ENCODE results near the gene ZNF729.
"Not testable (repeated sequence)": the region's sequence is repeated elsewhere in the genome, so short reads cannot be mapped to it uniquely, and the experiment has no call there.

Gene ZNF729

GRCh38 chr19:22286151-22286810, at the start of gene ZNF729:
TSS of gene ZNF729 (plus strand) at chr19:22286441. CDS start at chr19:22286526, 85 bp downstream.
- TF ChIP-seq CTCF (IDR thresholded peaks at IDR 0.05; ENCODE audit: borderline replicate concordance, insufficient read depth, low read depth, low read length): no peak
- H3K4me3 ChIP-seq (ENCODE audit: low read depth, low read length): no peak within 1 kb of the TSS

DNA sequence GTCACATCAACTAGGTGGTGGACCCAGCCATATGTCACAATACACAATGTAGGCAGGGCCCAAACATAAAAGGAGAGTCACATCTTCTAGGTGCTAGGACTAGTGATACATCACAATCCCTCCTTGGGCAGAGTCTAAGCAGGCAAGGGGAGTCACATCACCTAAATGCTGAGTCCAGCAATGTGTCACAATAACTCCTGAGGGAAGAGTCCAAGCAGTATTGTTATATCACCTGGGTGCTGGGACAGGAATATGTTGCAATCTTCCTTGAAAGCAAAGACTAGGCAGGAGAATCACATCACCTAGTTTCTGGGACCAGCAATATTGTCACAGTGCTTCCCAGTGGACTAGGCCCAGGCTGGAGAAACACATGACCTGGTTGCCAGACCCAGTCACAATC, 29.4 kb upstream of the ZNF729 start:
- TF ChIP-seq CTCF (IDR thresholded peaks at IDR 0.05; ENCODE audit: borderline replicate concordance, insufficient read depth, low read depth, low read length): no peak
- H3K4me3 ChIP-seq (ENCODE audit: low read depth, low read length): no peak overlapping the region

DNA sequence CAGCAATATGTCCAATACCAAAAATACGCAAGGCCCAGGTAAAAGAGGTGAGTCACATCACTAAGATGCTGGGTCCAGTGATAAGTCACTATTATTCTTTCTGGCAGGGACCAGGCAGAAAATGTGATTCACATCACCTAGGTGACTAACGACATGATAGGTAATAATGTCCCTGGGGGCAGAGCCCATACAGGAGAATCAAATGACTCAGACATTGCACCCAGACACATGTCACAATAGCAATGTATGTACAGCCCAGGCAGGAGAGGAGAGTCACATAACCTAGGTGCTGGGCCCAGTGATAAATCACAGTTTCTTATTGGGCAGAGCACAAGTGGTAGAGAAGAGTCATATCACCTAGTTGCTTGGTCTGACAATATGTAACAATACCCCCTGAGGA, 28.9 kb upstream of the ZNF729 start:
- TF ChIP-seq CTCF (IDR thresholded peaks at IDR 0.05; ENCODE audit: borderline replicate concordance, insufficient read depth, low read depth, low read length): no peak

GRCh38 chr19:22257916-22258315, 28.3 kb upstream of the ZNF729 start:
- TF ChIP-seq CTCF (IDR thresholded peaks at IDR 0.05; ENCODE audit: borderline replicate concordance, insufficient read depth, low read depth, low read length): no peak
- no peak overlapping the region for H3K4me3 ChIP-seq (ENCODE audit: low read depth, low read length)

More for the DNA sequence above, 28.9 kb upstream of the ZNF729 start:
- no peak overlapping the region for H3K4me3 ChIP-seq (ENCODE audit: low read depth, low read length)

DNA sequence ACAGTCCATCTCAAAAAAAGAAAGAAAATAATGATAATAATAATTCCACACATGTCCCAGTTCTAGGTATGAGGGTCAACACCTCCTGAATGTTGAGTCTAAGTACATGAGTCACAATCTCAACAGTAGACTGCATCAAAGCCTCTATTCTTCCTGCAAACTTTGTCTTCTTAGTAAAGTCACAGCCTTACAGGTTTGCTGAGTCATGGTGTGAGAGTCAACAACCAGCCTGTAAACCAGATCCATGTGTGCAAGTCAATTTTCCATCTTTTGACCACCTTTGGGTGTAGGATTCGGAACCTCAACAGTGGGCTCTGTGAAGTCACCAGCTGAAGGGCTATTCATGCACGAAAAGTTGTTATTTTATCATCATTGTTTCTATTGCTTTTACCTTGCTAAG, 25.7 kb upstream of the ZNF729 start:
- H3K4me3 ChIP-seq (ENCODE audit: low read depth, low read length): no peak overlapping the region
- no peak for TF ChIP-seq CTCF (IDR thresholded peaks at IDR 0.05; ENCODE audit: borderline replicate concordance, insufficient read depth, low read depth, low read length)

GRCh38 chr19:22261596-22261995, 24.6 kb upstream of the ZNF729 start:
- no peak overlapping the region for H3K4me3 ChIP-seq (ENCODE audit: low read depth, low read length)
- TF ChIP-seq CTCF (IDR thresholded peaks at IDR 0.05; ENCODE audit: borderline replicate concordance, insufficient read depth, low read depth, low read length): no peak

GRCh38 chr19:22263121-22263520, 23.1 kb upstream of the ZNF729 start:
- no peak overlapping the region for H3K4me3 ChIP-seq (ENCODE audit: low read depth, low read length)
- TF ChIP-seq CTCF (IDR thresholded peaks at IDR 0.05; ENCODE audit: borderline replicate concordance, insufficient read depth, low read depth, low read length): no peak

GRCh38 chr19:22321554-22321953, 35.3 kb downstream of the ZNF729 start:
- H3K4me3 ChIP-seq (ENCODE audit: low read depth, low read length): not testable (repeated sequence)

Measured in GM12875 (cell line).